ENCODE results near the gene RNF5. TPM values are rescaled to one million over a fixed set of nuclear protein-coding genes. Genes with fewer than 3 reads are reported as not detected.
A peak's percentile ranks its signal among the peaks of the same experiment; 100 is the strongest.

RNF5 gene
- total and polyA plus RNA-seq, 9 of the 15 experiments (the other 6 are each of a cell fraction or from before 2014, with no cell fraction given): 62.2 to 245 (median 129) TPM

DNA sequence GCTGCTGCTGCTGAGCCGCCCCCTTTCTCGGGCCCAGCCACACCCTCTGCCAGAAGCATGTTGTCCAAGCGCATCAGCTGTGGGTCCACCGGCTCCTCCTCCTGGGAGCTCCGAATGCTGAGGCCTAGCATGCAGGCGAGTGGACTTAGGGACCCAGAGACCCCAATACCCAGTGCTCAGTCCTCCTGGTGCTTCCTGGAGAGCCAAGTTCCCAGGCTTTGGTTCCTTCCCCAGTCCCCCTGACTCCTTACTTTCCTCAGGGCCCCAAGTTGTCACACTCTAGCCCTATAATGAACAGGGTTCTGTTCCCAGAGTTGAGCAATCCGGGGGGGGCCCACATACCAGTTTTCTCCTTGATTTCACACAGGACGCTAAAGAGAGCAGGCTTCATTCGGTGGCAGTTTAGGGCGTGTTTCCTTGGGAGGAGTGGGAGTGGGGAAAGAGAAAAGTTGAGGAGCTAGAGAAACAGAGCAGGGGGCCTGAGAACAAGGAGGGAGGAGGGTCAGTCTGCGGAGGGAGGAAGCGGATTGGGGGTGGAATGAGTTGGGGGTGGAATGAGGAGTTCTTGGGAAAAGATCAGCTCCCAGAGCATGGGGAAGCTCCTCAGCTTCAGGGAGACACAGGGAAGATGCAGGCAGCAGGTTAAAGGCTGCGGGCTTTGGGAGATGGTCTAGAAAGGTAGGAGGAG is 10.3 kb downstream of the RNF5 start (continued):
- TF ChIP-seq, protein P1, sequence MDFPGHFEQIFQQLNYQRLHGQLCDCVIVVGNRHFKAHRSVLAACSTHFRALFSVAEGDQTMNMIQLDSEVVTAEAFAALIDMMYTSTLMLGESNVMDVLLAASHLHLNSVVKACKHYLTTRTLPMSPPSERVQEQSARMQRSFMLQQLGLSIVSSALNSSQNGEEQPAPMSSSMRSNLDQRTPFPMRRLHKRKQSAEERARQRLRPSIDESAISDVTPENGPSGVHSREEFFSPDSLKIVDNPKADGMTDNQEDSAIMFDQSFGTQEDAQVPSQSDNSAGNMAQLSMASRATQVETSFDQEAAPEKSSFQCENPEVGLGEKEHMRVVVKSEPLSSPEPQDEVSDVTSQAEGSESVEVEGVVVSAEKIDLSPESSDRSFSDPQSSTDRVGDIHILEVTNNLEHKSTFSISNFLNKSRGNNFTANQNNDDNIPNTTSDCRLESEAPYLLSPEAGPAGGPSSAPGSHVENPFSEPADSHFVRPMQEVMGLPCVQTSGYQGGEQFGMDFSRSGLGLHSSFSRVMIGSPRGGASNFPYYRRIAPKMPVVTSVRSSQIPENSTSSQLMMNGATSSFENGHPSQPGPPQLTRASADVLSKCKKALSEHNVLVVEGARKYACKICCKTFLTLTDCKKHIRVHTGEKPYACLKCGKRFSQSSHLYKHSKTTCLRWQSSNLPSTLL (IDR thresholded peaks at IDR 0.05): 0 out of 2 replicates have a peak, but pooled peaks have one; percentile 22
- TF ChIP-seq PML (IDR thresholded peaks at IDR 0.05; ENCODE audit: low read length) (no peak), GATAD2B (IDR thresholded peaks at IDR 0.05; ENCODE audit: borderline replicate concordance) (no peak), KDM4B (IDR thresholded peaks at IDR 0.05; ENCODE audit: borderline replicate concordance in 2 of 2, low read depth in 1 of 2) (no peak), ZNF707 (CRISPR knock-in tag; conservative IDR thresholded peaks at IDR 0.05) (no peak), ZNF143 (CRISPR knock-in tag; IDR thresholded peaks at IDR 0.05) (no peak), ILK (tag; IDR thresholded peaks at IDR 0.05; ENCODE audit: borderline replicate concordance, low read depth) (no peak), ZNF644 (tag; IDR thresholded peaks at IDR 0.05; ENCODE audit: low read depth) (no peak), SIN3A (IDR thresholded peaks at IDR 0.05; ENCODE audit: borderline replicate concordance in 2 of 2, control insufficient read depth in 1 of 2, low read depth in 2 of 2, low read length in 2 of 2) (peak in 1 of 2 experiments; percentile 77; a peak in 1 of 4 replicates), ZNF212 (CRISPR knock-in tag; IDR thresholded peaks at IDR 0.05) (no peak), PHF21A (IDR thresholded peaks at IDR 0.05; ENCODE audit: borderline replicate concordance, low read depth) (peak; percentile 7; the same call in 1 of the 2 replicates), ZNF174 (CRISPR knock-in tag; IDR thresholded peaks at IDR 0.05) (no peak), ARID1B (IDR thresholded peaks at IDR 0.05) (0 out of 2 replicates have a peak, but pooled peaks have one; percentile 20), SUPT5H (IDR thresholded peaks at IDR 0.05) (peak; percentile 24; the same call in 1 of the 2 replicates), POLR2A (conservative IDR thresholded peaks at IDR 0.05) (no peak)
- TF ChIP-seq, protein P2, sequence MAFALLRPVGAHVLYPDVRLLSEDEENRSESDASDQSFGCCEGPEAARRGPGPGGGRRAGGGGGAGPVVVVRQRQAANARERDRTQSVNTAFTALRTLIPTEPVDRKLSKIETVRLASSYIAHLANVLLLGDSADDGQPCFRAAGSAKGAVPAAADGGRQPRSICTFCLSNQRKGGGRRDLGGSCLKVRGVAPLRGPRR (CRISPR knock-in tag; IDR thresholded peaks at IDR 0.05): no peak
- TF ChIP-seq, protein P3, sequence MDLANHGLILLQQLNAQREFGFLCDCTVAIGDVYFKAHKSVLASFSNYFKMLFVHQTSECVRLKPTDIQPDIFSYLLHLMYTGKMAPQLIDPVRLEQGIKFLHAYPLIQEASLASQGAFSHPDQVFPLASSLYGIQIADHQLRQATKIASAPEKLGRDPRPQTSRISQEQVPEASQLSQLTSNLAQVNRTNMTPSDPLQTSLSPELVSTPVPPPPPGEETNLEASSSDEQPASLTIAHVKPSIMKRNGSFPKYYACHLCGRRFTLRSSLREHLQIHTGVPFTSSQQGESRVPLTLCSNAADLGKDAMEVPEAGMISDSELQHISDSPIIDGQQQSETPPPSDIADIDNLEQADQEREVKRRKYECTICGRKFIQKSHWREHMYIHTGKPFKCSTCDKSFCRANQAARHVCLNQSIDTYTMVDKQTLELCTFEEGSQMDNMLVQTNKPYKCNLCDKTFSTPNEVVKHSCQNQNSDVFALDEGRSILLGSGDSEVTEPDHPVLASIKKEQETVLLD (IDR thresholded peaks at IDR 0.05): no peak
- TF ChIP-seq, protein P4, sequence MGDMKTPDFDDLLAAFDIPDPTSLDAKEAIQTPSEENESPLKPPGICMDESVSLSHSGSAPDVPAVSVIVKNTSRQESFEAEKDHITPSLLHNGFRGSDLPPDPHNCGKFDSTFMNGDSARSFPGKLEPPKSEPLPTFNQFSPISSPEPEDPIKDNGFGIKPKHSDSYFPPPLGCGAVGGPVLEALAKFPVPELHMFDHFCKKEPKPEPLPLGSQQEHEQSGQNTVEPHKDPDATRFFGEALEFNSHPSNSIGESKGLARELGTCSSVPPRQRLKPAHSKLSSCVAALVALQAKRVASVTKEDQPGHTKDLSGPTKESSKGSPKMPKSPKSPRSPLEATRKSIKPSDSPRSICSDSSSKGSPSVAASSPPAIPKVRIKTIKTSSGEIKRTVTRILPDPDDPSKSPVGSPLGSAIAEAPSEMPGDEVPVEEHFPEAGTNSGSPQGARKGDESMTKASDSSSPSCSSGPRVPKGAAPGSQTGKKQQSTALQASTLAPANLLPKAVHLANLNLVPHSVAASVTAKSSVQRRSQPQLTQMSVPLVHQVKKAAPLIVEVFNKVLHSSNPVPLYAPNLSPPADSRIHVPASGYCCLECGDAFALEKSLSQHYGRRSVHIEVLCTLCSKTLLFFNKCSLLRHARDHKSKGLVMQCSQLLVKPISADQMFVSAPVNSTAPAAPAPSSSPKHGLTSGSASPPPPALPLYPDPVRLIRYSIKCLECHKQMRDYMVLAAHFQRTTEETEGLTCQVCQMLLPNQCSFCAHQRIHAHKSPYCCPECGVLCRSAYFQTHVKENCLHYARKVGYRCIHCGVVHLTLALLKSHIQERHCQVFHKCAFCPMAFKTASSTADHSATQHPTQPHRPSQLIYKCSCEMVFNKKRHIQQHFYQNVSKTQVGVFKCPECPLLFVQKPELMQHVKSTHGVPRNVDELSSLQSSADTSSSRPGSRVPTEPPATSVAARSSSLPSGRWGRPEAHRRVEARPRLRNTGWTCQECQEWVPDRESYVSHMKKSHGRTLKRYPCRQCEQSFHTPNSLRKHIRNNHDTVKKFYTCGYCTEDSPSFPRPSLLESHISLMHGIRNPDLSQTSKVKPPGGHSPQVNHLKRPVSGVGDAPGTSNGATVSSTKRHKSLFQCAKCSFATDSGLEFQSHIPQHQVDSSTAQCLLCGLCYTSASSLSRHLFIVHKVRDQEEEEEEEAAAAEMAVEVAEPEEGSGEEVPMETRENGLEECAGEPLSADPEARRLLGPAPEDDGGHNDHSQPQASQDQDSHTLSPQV (IDR thresholded peaks at IDR 0.05): no peak
- TF ChIP-seq, protein P5, sequence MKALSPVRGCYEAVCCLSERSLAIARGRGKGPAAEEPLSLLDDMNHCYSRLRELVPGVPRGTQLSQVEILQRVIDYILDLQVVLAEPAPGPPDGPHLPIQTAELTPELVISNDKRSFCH (CRISPR knock-in tag; IDR thresholded peaks at IDR 0.05): no peak
- TF ChIP-seq, protein P5 (tag; IDR thresholded peaks at IDR 0.05): no peak

All from K562 (cell line).